HepG2 (cell line): ENCODE results near the gene TUBB4B. TPM values are rescaled to one million over a fixed set of nuclear protein-coding genes. Genes with fewer than 3 reads are reported as not detected.
A peak's percentile ranks its signal among the peaks of the same experiment; 100 is the strongest.

Experiments
- BRD4 ChIP-seq: sonication (generic); formaldehyde crosslinking; IDR thresholded peaks from 2 replicates; pipeline ENCODE4 v1.4.0; 2020; ENCODE audit warnings: missing genetic modification reagents
- FOXO1 ChIP-seq: sonication (generic); formaldehyde crosslinking; IDR thresholded peaks from 2 replicates; pipeline ENCODE4 v1.4.0; 2020; ENCODE audit warnings: missing genetic modification reagents
- GABPA ChIP-seq, 2 experiments: IDR thresholded peaks; 2 replicates each; pipeline ENCODE4 v1.6.1; 2011 to 2016; ENCODE audit warnings: low read depth in 2 of 2, low read length in 1 of 2, missing biosample characterization in 1 of 2, missing genetic modification characterization in 1 of 2
- HNRNPL ChIP-seq: fragments of 200-400 bp; formaldehyde crosslinking; IDR thresholded peaks from 2 replicates; pipeline ENCODE4 v1.6.1; 2017; ENCODE audit warnings: mild to moderate bottlenecking, low read depth, low read length
- KLF11 ChIP-seq: IDR thresholded peaks from 2 replicates; pipeline ENCODE4 v1.6.1; 2016; ENCODE audit warnings: missing compliant biosample characterization
- KLF9 ChIP-seq: IDR thresholded peaks from 2 replicates; pipeline ENCODE4 v1.6.1; 2016; ENCODE audit warnings: low read depth
- NCOR1 ChIP-seq: fragments of 200-600 bp; sonication (generic); IDR thresholded peaks from 2 replicates; pipeline ENCODE4 v1.7.0; 2017; ENCODE audit warnings: antibody characterized with exemption, low read length, borderline replicate concordance
- NFYC ChIP-seq: IDR thresholded peaks from 2 replicates; pipeline ENCODE4 v1.6.1; 2016; ENCODE audit warnings: missing genetic modification reagents, missing compliant biosample characterization
- NPAS2 ChIP-seq: sonication (generic); formaldehyde crosslinking; IDR thresholded peaks from 2 replicates; pipeline ENCODE4 v1.8.0; 2022; ENCODE audit warnings: mild to moderate bottlenecking, missing genetic modification reagents, borderline replicate concordance
- SRSF9 ChIP-seq: fragments of 200-400 bp; formaldehyde crosslinking; IDR thresholded peaks from 2 replicates; pipeline ENCODE4 v1.6.1; 2018; ENCODE audit warnings: borderline replicate concordance, mild to moderate bottlenecking, low read depth, low read length; ENCODE audit not compliant: insufficient read depth, poor library complexity, severe bottlenecking
- TCF7L2 ChIP-seq: IDR thresholded peaks from 2 replicates; pipeline ENCODE4 v1.6.1; 2011; ENCODE audit warnings: mild to moderate bottlenecking, low read depth, low read length, moderate library complexity
- ZBTB20 ChIP-seq: sonication (generic); formaldehyde crosslinking; IDR thresholded peaks from 2 replicates; pipeline ENCODE4 v1.8.1; 2023; ENCODE audit warnings: missing genetic modification reagents, low read depth, mild to moderate bottlenecking, borderline replicate concordance
- ZFP36L1 ChIP-seq: sonication (generic); formaldehyde crosslinking; IDR thresholded peaks from 2 replicates; pipeline ENCODE4 v1.8.0; 2022; ENCODE audit warnings: mild to moderate bottlenecking, missing genetic modification reagents, moderate library complexity
- ZFP36L2 ChIP-seq: sonication (generic); formaldehyde crosslinking; IDR thresholded peaks from 2 replicates; pipeline ENCODE4 v1.4.0; 2020; ENCODE audit warnings: missing genetic modification reagents
- ZNF138 ChIP-seq: sonication (generic); formaldehyde crosslinking; IDR thresholded peaks from 2 replicates; pipeline ENCODE4 v1.5.0; 2020; ENCODE audit warnings: mild to moderate bottlenecking, low read depth, missing genetic modification reagents
- ZNF605 ChIP-seq: sonication (generic); formaldehyde crosslinking; IDR thresholded peaks from 2 replicates; pipeline ENCODE4 v1.8.0; 2022; ENCODE audit warnings: mild to moderate bottlenecking, missing genetic modification reagents
- ZNF619 ChIP-seq: sonication (generic); formaldehyde crosslinking; IDR thresholded peaks from 2 replicates; pipeline ENCODE4 v1.4.0; 2020; ENCODE audit warnings: mild to moderate bottlenecking, missing genetic modification reagents
- ZSCAN20 ChIP-seq: sonication (generic); formaldehyde crosslinking; IDR thresholded peaks from 2 replicates; pipeline ENCODE4 v1.4.0; 2020; ENCODE audit warnings: missing genetic modification reagents, mild to moderate bottlenecking, borderline replicate concordance
- ZSCAN25 ChIP-seq: sonication (generic); formaldehyde crosslinking; IDR thresholded peaks from 2 replicates; pipeline ENCODE4 v1.8.0; 2022; ENCODE audit warnings: mild to moderate bottlenecking, missing genetic modification reagents
- polyA plus RNA-seq, 8 experiments: library from polyadenylated mRNA; depleted of rRNA in 3 of 8; stranded (reverse) in 7 of 8; unstranded in 1 of 8; fragments of >200 nt; fragmentation: Illumina TruSeq in 4 of 8; extraction: Trizol in 4 of 8; gene quantifications; 2 replicates each; pipeline versions ENCODE4 v1.2.1 to v1.2.3, GENCODE V29; 2011 to 2016; ENCODE audit warnings: low read depth in 4 of 8, missing spikeins in 1 of 8, mixed read lengths in 1 of 8; ENCODE audit not compliant: insufficient read depth in 1 of 8
- total RNA-seq, 5 experiments: library from RNA; depleted of rRNA; stranded (reverse); fragments of >200 nt; fragmentation: Illumina TruSeq; extraction: Trizol; gene quantifications; 2 replicates each; pipeline ENCODE4 v1.2.3, GENCODE V29; 2016; ENCODE audit warnings: low read depth in 1 of 5
- TF ChIP-seq, protein P1 (sequence below): sonication (generic); formaldehyde crosslinking; IDR thresholded peaks from 2 replicates; pipeline ENCODE4 v1.4.0; 2020; ENCODE audit warnings: mild to moderate bottlenecking, missing genetic modification reagents
- TF ChIP-seq, protein P2 (sequence below): sonication (generic); formaldehyde crosslinking; IDR thresholded peaks from 2 replicates; pipeline ENCODE4 v1.5.0; 2020; ENCODE audit warnings: mild to moderate bottlenecking, missing genetic modification reagents
- TF ChIP-seq, protein P3 (sequence below): sonication (generic); formaldehyde crosslinking; IDR thresholded peaks from 2 replicates; pipeline ENCODE4 v1.4.0; 2020; ENCODE audit warnings: mild to moderate bottlenecking, missing genetic modification reagents
- TF ChIP-seq, protein P4 (sequence below): sonication (generic); formaldehyde crosslinking; IDR thresholded peaks from 2 replicates; pipeline ENCODE4 v1.8.0; 2023; ENCODE audit warnings: mild to moderate bottlenecking, missing genetic modification reagents

TUBB4B gene
- total and polyA plus RNA-seq, 2 of the 13 experiments (the other 11 are each of a cell fraction or from before 2014, with no cell fraction given), result 182 to 412 TPM

DNA sequence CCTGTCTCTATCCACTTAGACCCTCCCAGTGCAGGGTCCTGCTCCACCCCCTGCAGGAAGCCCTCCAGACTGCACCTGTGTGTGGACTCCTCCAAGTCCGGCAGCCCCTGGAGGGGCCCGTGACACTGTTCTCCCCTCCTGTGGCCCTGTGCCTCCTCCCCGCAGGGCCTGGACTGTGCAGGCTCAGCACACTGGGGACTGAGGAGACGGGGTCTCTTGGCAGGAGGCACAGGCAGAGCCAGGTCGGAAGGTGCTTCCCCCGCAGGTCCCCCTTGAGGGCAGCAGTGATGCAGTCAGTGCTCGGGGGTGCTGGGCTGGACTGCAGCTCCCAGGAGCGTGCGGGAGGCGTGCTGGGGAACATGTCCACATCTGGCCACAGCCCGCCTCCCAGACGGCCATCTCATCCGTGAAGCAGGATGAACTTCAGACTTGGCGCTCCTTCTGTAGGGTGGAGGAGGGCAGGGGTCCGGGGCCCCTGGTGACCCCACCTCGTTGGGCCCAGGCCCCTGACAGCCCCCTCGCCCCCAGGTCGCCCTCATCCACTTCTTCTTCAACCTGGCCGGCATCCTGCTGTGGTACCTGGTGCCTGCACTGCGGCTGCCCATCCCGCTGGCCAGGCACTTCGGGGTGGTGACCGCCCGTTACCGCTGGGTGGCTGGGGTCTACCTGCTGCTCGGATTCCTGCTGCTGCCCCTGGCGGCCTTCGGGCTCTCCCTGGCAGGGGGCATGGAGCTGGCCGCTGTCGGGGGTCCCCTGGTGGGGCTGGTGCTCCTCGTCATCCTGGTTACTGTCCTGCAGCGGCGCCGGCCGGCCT, 5.5 kb upstream of the TUBB4B start (continued):
- TF ChIP-seq ZNF605 (peak; percentile 22; the same call in 1 of the 2 replicates), ZSCAN25 (CRISPR knock-in tag) (peak; percentile 88), KLF11 (no peak), KLF9 (CRISPR knock-in tag) (no peak), ZFP36L1 (CRISPR knock-in tag) (no peak), ZFP36L2 (CRISPR knock-in tag) (no peak), ZSCAN20 (no peak), HNRNPL (0 out of 2 replicates have a peak, but pooled peaks have one; percentile 13), ZBTB20 (CRISPR knock-in tag) (no peak), NPAS2 (no peak), BRD4 (CRISPR knock-in tag) (peak; percentile 54; the same call in 1 of the 2 replicates), ZNF619 (CRISPR knock-in tag) (peak; percentile 69), ZNF138 (no peak), NFYC (no peak), FOXO1 (CRISPR knock-in tag) (no peak), TCF7L2 (no peak), SRSF9 (no peak), NCOR1 (no peak), GABPA (IDR thresholded peaks at IDR 0.05; ENCODE audit: low read depth, low read length) (no peak), GABPA (CRISPR knock-in tag; IDR thresholded peaks at IDR 0.05; ENCODE audit: low read depth) (no peak)
- TF ChIP-seq, protein P1, sequence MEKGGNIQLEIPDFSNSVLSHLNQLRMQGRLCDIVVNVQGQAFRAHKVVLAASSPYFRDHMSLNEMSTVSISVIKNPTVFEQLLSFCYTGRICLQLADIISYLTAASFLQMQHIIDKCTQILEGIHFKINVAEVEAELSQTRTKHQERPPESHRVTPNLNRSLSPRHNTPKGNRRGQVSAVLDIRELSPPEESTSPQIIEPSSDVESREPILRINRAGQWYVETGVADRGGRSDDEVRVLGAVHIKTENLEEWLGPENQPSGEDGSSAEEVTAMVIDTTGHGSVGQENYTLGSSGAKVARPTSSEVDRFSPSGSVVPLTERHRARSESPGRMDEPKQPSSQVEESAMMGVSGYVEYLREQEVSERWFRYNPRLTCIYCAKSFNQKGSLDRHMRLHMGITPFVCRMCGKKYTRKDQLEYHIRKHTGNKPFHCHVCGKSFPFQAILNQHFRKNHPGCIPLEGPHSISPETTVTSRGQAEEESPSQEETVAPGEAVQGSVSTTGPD (CRISPR knock-in tag), result no peak
- TF ChIP-seq, protein P2, sequence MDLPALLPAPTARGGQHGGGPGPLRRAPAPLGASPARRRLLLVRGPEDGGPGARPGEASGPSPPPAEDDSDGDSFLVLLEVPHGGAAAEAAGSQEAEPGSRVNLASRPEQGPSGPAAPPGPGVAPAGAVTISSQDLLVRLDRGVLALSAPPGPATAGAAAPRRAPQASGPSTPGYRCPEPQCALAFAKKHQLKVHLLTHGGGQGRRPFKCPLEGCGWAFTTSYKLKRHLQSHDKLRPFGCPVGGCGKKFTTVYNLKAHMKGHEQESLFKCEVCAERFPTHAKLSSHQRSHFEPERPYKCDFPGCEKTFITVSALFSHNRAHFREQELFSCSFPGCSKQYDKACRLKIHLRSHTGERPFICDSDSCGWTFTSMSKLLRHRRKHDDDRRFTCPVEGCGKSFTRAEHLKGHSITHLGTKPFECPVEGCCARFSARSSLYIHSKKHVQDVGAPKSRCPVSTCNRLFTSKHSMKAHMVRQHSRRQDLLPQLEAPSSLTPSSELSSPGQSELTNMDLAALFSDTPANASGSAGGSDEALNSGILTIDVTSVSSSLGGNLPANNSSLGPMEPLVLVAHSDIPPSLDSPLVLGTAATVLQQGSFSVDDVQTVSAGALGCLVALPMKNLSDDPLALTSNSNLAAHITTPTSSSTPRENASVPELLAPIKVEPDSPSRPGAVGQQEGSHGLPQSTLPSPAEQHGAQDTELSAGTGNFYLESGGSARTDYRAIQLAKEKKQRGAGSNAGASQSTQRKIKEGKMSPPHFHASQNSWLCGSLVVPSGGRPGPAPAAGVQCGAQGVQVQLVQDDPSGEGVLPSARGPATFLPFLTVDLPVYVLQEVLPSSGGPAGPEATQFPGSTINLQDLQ, result no peak
- TF ChIP-seq, protein P3, sequence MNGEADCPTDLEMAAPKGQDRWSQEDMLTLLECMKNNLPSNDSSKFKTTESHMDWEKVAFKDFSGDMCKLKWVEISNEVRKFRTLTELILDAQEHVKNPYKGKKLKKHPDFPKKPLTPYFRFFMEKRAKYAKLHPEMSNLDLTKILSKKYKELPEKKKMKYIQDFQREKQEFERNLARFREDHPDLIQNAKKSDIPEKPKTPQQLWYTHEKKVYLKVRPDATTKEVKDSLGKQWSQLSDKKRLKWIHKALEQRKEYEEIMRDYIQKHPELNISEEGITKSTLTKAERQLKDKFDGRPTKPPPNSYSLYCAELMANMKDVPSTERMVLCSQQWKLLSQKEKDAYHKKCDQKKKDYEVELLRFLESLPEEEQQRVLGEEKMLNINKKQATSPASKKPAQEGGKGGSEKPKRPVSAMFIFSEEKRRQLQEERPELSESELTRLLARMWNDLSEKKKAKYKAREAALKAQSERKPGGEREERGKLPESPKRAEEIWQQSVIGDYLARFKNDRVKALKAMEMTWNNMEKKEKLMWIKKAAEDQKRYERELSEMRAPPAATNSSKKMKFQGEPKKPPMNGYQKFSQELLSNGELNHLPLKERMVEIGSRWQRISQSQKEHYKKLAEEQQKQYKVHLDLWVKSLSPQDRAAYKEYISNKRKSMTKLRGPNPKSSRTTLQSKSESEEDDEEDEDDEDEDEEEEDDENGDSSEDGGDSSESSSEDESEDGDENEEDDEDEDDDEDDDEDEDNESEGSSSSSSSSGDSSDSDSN (CRISPR knock-in tag), result 0 out of 2 replicates have a peak, but pooled peaks have one; percentile 60
- TF ChIP-seq, protein P4, sequence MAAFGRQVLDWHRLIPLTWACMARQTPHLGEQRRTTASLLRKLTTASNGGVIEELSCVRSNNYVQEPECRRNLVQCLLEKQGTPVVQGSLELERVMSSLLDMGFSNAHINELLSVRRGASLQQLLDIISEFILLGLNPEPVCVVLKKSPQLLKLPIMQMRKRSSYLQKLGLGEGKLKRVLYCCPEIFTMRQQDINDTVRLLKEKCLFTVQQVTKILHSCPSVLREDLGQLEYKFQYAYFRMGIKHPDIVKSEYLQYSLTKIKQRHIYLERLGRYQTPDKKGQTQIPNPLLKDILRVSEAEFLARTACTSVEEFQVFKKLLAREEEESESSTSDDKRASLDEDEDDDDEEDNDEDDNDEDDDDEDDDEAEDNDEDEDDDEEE, result peak; percentile 79; the same call in 1 of the 2 replicates
